ENCODE data around the gene FAM13A. TPM values are rescaled to one million over a fixed set of nuclear protein-coding genes. Genes with fewer than 3 reads are reported as not detected.

Gene FAM13A
- total and polyA plus RNA-seq, 10 of the 15 experiments (the other 5 are each of a cell fraction or from before 2014, with no cell fraction given): 0.05 to 1.8 (median 0.27) TPM; not detected in 1

- H3K27me3 ChIP-seq (replicated peaks in 1 of 2; ENCODE audit: control insufficient read depth in 2 of 2, insufficient read depth in 2 of 2, low read length in 1 of 2): no peaks in the 10 kb centered on the region
- peaks cover 9% of the 10 kb centered on the region for H3K4me1 ChIP-seq (ENCODE audit: control insufficient read depth, insufficient read depth, low read length)
- DNase-seq (ENCODE audit: low read depth, low spot score): no peak
- TF ChIP-seq RAD21 (IDR thresholded peaks at IDR 0.05; ENCODE audit: insufficient read depth, low read depth, low read length) (peak; percentile 32; the same call in 1 of the 2 replicates), CTCF (IDR thresholded peaks at IDR 0.05 in 2 of 3, conservative IDR thresholded peaks at IDR 0.05 in 1 of 3; ENCODE audit: control insufficient read depth in 2 of 3, extremely low read depth in 1 of 3, insufficient read depth in 1 of 3, low read depth in 3 of 3, low read length in 3 of 3) (peak in 1 of 3 experiments; percentile 9; a peak in 1 of 6 replicates), RAD51 (IDR thresholded peaks at IDR 0.05) (no peak)
- H4K20me1 ChIP-seq (ENCODE audit: control insufficient read depth, insufficient read depth): no peaks in the 10 kb centered on the region
- no peak overlapping the region for H3K9ac ChIP-seq (ENCODE audit: control insufficient read depth, insufficient read depth, low read length)
- no peaks in the 10 kb centered on the region for H3K79me2 ChIP-seq (ENCODE audit: control insufficient read depth, insufficient read depth, low read length)
- no TSS peak for BruUV-seq (replicated peaks)
- H2AFZ ChIP-seq (ENCODE audit: control insufficient read depth, low read depth, low read length): no peak overlapping the region
- SMC1A ChIA-PET (ENCODE audit: uncharacterized antibody, unreplicated experiment): interaction anchor here (0.8 to 2.5 kb wide), 9 partner anchors 11 to 261 kb away, joined by 3 to 12 read pairs (median 3); no protein-coding TSS in a partner anchor
- no peaks in the 10 kb centered on the region for H3K36me3 ChIP-seq (ENCODE audit: control insufficient read depth in 2 of 2, insufficient read depth in 2 of 2, low read length in 1 of 2)
- H3K27ac ChIP-seq (ENCODE audit: control insufficient read depth, insufficient read depth): no peak overlapping the region
- in situ Hi-C loops (cut with MboI): no loop called here
- peak; percentile 43 for ATAC-seq
- intact Hi-C loops (cut with micrococcal nuclease; ENCODE audit: unreplicated experiment): loop anchor here (1.0 to 5.0 kb wide), 2 partner anchors 119 to 252 kb away; no protein-coding TSS in a partner anchor
- CTCF ChIA-PET: interaction anchor here (0.7 to 11.3 kb wide), 20 partner anchors 11 to 336 kb away, joined by 3 to 76 read pairs (median 4); no protein-coding TSS in a partner anchor
- WGBS (ENCODE audit: insufficient coverage, insufficient replicate concordance, low lambda C conversion rate, missing lambda C conversion rate): 11% methylated on average over 1 of the region's 1 CpG
- RAD21 ChIA-PET (ENCODE audit: unreplicated experiment): interaction anchor here (0.9 to 1.4 kb wide), 3 partner anchors 118 to 251 kb away, joined by 3 to 11 read pairs (median 6); no protein-coding TSS in a partner anchor
- POLR2A ChIA-PET: interaction anchor here (1.0 kb wide), 1 partner anchor 29 kb away, joined by 3 read pairs; no protein-coding TSS in a partner anchor
- H3K4me3 ChIP-seq: no peak overlapping the region
- no peaks in the 10 kb centered on the region; the same call in 2 of the 3 replicates for H3K9me3 ChIP-seq (replicated peaks; ENCODE audit: control insufficient read depth, insufficient read depth, low read length)
- no peak for FAIRE-seq
- no peak overlapping the region for H3K4me2 ChIP-seq (ENCODE audit: control insufficient read depth, insufficient read depth)
These were observed 265.7 kb downstream of the FAM13A start for GRCh38 chr4:88791274-88791673.

GRCh38 chr4:88788895-88789294 lies 268.1 kb downstream of the FAM13A start:
- no peaks in the 10 kb centered on the region for H3K36me3 ChIP-seq (ENCODE audit: control insufficient read depth in 2 of 2, insufficient read depth in 2 of 2, low read length in 1 of 2)
- H4K20me1 ChIP-seq (ENCODE audit: control insufficient read depth, insufficient read depth): no peaks in the 10 kb centered on the region
- in situ Hi-C loops (cut with MboI): no loop called here
- ATAC-seq (no peak), FAIRE-seq (no peak), DNase-seq (ENCODE audit: low read depth, low spot score) (no peak)
- RAD21 ChIA-PET (ENCODE audit: unreplicated experiment): interaction anchor here (1.0 kb wide), 1 partner anchor 10 kb away, joined by 3 read pairs; no protein-coding TSS in a partner anchor
- CTCF ChIA-PET: interaction anchor here (11.3 kb wide), 1 partner anchor 250 kb away, joined by 76 read pairs; no protein-coding TSS in a partner anchor
- no peak overlapping the region for H2AFZ ChIP-seq (ENCODE audit: control insufficient read depth, low read depth, low read length)
- no TSS peak for BruUV-seq (replicated peaks)
- SMC1A ChIA-PET (ENCODE audit: uncharacterized antibody, unreplicated experiment): interaction anchor here (1.1 kb wide), 1 partner anchor 130 kb away, joined by 4 read pairs; no protein-coding TSS in a partner anchor
- no peaks in the 10 kb centered on the region; the same call in 2 of the 3 replicates for H3K9me3 ChIP-seq (replicated peaks; ENCODE audit: control insufficient read depth, insufficient read depth, low read length)
- H3K27ac ChIP-seq (ENCODE audit: control insufficient read depth, insufficient read depth): no peak overlapping the region
- H3K27me3 ChIP-seq (replicated peaks in 1 of 2; ENCODE audit: control insufficient read depth in 2 of 2, insufficient read depth in 2 of 2, low read length in 1 of 2): no peaks in the 10 kb centered on the region
- no peak overlapping the region for H3K9ac ChIP-seq (ENCODE audit: control insufficient read depth, insufficient read depth, low read length)
- no peaks in the 10 kb centered on the region for H3K79me2 ChIP-seq (ENCODE audit: control insufficient read depth, insufficient read depth, low read length)
- H3K4me3 ChIP-seq: no peak overlapping the region
- intact Hi-C loops (cut with micrococcal nuclease; ENCODE audit: unreplicated experiment): no loop called here
- POLR2A ChIA-PET: no interaction called here
- H3K4me1 ChIP-seq (ENCODE audit: control insufficient read depth, insufficient read depth, low read length): peaks cover 9% of the 10 kb centered on the region
- H3K4me2 ChIP-seq (ENCODE audit: control insufficient read depth, insufficient read depth): no peak overlapping the region
- TF ChIP-seq CBX3 (IDR thresholded peaks at IDR 0.05; ENCODE audit: borderline replicate concordance, low read depth): no peak
- no peak for TF ChIP-seq ATF3 (IDR thresholded peaks at IDR 0.05; ENCODE audit: borderline replicate concordance, extremely low read depth, low read depth, low read length)
- no peak for TF ChIP-seq RELB (IDR thresholded peaks at IDR 0.05; ENCODE audit: low read depth)
- TF ChIP-seq SMARCA5 (IDR thresholded peaks at IDR 0.05): no peak
- TF ChIP-seq ZNF384 (IDR thresholded peaks at IDR 0.05; ENCODE audit: borderline replicate concordance, low read depth, low read length): no peak
- TF ChIP-seq BCLAF1 (IDR thresholded peaks at IDR 0.05): no peak

Measured in GM12878 (cell line).